HL-60 (cell line): ENCODE results near the gene GTF2H4.
A peak's percentile ranks its signal among the peaks of the same experiment; 100 is the strongest.
"Not testable (repeated sequence)": the region's sequence is repeated elsewhere in the genome, so short reads cannot be mapped to it uniquely, and the experiment has no call there.

Source experiments
- DNase-seq, 2 experiments: peaks; one replicate each; pipeline ENCODE4 v3.0.0-alpha.2; 2010 to 2020; ENCODE audit warnings: low read depth in 1 of 2, low spot score in 1 of 2
- H3K27ac ChIP-seq: fragments of 250-450 bp; sonication (Bioruptor Pico); replicated peaks from 2 replicates; pipeline ENCODE4 v1.5.1; 2020; ENCODE audit warnings: mild to moderate bottlenecking, moderate library complexity
- H3K27me3 ChIP-seq: fragments of 250-450 bp; sonication (Bioruptor Pico); 2 replicates; pipeline ENCODE4 v1.5.1; 2021; ENCODE audit warnings: mild to moderate bottlenecking, moderate library complexity; ENCODE audit not compliant: insufficient read depth, poor library complexity, severe bottlenecking
- H3K4me3 ChIP-seq: replicated peaks from 2 replicates; pipeline ENCODE4 v1.5.1; 2011; ENCODE audit warnings: mild to moderate bottlenecking, control low read depth, low read length; ENCODE audit not compliant: insufficient read depth
- CTCF ChIP-seq: IDR thresholded peaks from one replicate; pipeline ENCODE4 v1.5.1; 2011; ENCODE audit warnings: low read length, control low read depth, inconsistent platforms; ENCODE audit not compliant: insufficient read depth
- GABPA ChIP-seq: IDR thresholded peaks from 2 replicates; pipeline ENCODE4 v1.6.1; 2012; ENCODE audit warnings: low read depth
- POLR2AphosphoS5 ChIP-seq: IDR thresholded peaks from 2 replicates; pipeline ENCODE4 v1.6.1; 2012; ENCODE audit warnings: low read depth
- REST ChIP-seq: IDR thresholded peaks from 2 replicates; pipeline ENCODE4 v1.6.1; 2012; ENCODE audit warnings: low read depth; ENCODE audit not compliant: insufficient replicate concordance
- SPI1 ChIP-seq: IDR thresholded peaks from 2 replicates; pipeline ENCODE4 v1.6.1; 2012; ENCODE audit warnings: low read depth, mild to moderate bottlenecking, borderline replicate concordance

Gene GTF2H4

GRCh38 chr6:30901436-30901835 is 6.6 kb upstream of the GTF2H4 start:
- Histone ChIP-seq H3K4me3 (no peak overlapping the region), H3K27ac (no peak overlapping the region), H3K27me3 (no peaks in the 10 kb centered on the region)
- DNase-seq, result no peak
- TF ChIP-seq POLR2AphosphoS5, result no peak
- no peak for TF ChIP-seq CTCF
- TF ChIP-seq REST, result no peak
- TF ChIP-seq SPI1, result no peak
- no peak for TF ChIP-seq GABPA

- not testable (repeated sequence) for H3K4me3 ChIP-seq, H3K27me3 ChIP-seq, DNase-seq, H3K27ac ChIP-seq
Observed at GRCh38 chr6:30902196-30902595, 5.8 kb upstream of the GTF2H4 start.

- Histone ChIP-seq H3K4me3 (no peak overlapping the region), H3K27me3 (no peaks in the 10 kb centered on the region), H3K27ac (peak overlapping the region; percentile 19; the same call in 1 of the 2 replicates)
- TF ChIP-seq SPI1 (no peak), REST (no peak), POLR2AphosphoS5 (no peak), GABPA (no peak), CTCF (no peak)
- DNase-seq, result no peak
Observed at GRCh38 chr6:30902709-30903108, 5.3 kb upstream of the GTF2H4 start.

- DNase-seq, result peak; percentile 38 to 68
- no peak for TF ChIP-seq CTCF
- TF ChIP-seq GABPA, result no peak
- TF ChIP-seq SPI1, result peak; percentile 46; the same call in 1 of the 2 replicates
- no peak for TF ChIP-seq REST
- TF ChIP-seq POLR2AphosphoS5, result no peak
- Histone ChIP-seq H3K4me3 (no peak overlapping the region), H3K27ac (peak overlapping the region; percentile 19; the same call in 1 of the 2 replicates), H3K27me3 (no peaks in the 10 kb centered on the region)
Observed at GRCh38 chr6:30903236-30903635, 4.8 kb upstream of the GTF2H4 start.

- DNase-seq, H3K27me3 ChIP-seq: not testable (repeated sequence)
- Histone ChIP-seq H3K4me3 (peak overlapping the region; percentile 93), H3K27ac (peak overlapping the region; percentile 62)
Observed at GRCh38 chr6:30907290-30907757, 683 bp upstream of the GTF2H4 start.
